Suprapubic skin (tissue), 4 donors: Measurements from ENCODE around the gene ZNF391.

Source experiments
- EP300 ChIP-seq: sonication (generic); formaldehyde crosslinking; IDR thresholded peaks from one replicate; pipeline ENCODE4 v1.6.1; 2017; ENCODE audit warnings: antibody characterized with exemption
- POLR2A ChIP-seq, 2 donors: fragments of 450-650 bp; IDR thresholded peaks; one replicate each; pipeline ENCODE4 v1.6.1; 2017; ENCODE audit warnings: antibody characterized with exemption in 2 of 2, mild to moderate bottlenecking in 2 of 2, moderate library complexity in 2 of 2
- POLR2AphosphoS5 ChIP-seq, 3 donors: sonication (generic); formaldehyde crosslinking; IDR thresholded peaks; one replicate each; pipeline ENCODE4 v1.6.1; 2017; ENCODE audit warnings: antibody characterized with exemption in 3 of 3
- TF ChIP-seq, protein P1 (sequence below), 2 donors: fragments of 200-600 bp in 1 of 2; fragments of 450-650 bp in 1 of 2; sonication (generic) in 1 of 2; IDR thresholded peaks; one replicate each; pipeline ENCODE4 v1.5.1; 2016 to 2019; ENCODE audit warnings: antibody characterized with exemption in 2 of 2, mild to moderate bottlenecking in 1 of 2, moderate library complexity in 1 of 2

- TF ChIP-seq, protein P1, sequence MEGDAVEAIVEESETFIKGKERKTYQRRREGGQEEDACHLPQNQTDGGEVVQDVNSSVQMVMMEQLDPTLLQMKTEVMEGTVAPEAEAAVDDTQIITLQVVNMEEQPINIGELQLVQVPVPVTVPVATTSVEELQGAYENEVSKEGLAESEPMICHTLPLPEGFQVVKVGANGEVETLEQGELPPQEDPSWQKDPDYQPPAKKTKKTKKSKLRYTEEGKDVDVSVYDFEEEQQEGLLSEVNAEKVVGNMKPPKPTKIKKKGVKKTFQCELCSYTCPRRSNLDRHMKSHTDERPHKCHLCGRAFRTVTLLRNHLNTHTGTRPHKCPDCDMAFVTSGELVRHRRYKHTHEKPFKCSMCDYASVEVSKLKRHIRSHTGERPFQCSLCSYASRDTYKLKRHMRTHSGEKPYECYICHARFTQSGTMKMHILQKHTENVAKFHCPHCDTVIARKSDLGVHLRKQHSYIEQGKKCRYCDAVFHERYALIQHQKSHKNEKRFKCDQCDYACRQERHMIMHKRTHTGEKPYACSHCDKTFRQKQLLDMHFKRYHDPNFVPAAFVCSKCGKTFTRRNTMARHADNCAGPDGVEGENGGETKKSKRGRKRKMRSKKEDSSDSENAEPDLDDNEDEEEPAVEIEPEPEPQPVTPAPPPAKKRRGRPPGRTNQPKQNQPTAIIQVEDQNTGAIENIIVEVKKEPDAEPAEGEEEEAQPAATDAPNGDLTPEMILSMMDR (IDR thresholded peaks at IDR 0.05) = no peak
- TF ChIP-seq POLR2AphosphoS5 (IDR thresholded peaks at IDR 0.05) = no peak
- no peak for TF ChIP-seq POLR2A (IDR thresholded peaks at IDR 0.05)
- TF ChIP-seq EP300 = no peak
Measured at GRCh38 chr6:27426045-27426620, 37.6 kb downstream of the ZNF391 start.
